Measurements from ENCODE around the gene FBXL20.
A peak's percentile ranks its signal among the peaks of the same experiment; 100 is the strongest.

FBXL20 gene

GRCh38 chr17:39246274-39246673 lies 155.2 kb downstream of the FBXL20 start:
- in situ Hi-C loops (cut with MboI; ENCODE audit: low pct_unique_long_range_greater_than_20kb, low sequenced_read_pairs, unreplicated experiment), result loop anchor here (10.0 kb wide), 1 partner anchor 149 kb away; no protein-coding TSS in a partner anchor

DNA sequence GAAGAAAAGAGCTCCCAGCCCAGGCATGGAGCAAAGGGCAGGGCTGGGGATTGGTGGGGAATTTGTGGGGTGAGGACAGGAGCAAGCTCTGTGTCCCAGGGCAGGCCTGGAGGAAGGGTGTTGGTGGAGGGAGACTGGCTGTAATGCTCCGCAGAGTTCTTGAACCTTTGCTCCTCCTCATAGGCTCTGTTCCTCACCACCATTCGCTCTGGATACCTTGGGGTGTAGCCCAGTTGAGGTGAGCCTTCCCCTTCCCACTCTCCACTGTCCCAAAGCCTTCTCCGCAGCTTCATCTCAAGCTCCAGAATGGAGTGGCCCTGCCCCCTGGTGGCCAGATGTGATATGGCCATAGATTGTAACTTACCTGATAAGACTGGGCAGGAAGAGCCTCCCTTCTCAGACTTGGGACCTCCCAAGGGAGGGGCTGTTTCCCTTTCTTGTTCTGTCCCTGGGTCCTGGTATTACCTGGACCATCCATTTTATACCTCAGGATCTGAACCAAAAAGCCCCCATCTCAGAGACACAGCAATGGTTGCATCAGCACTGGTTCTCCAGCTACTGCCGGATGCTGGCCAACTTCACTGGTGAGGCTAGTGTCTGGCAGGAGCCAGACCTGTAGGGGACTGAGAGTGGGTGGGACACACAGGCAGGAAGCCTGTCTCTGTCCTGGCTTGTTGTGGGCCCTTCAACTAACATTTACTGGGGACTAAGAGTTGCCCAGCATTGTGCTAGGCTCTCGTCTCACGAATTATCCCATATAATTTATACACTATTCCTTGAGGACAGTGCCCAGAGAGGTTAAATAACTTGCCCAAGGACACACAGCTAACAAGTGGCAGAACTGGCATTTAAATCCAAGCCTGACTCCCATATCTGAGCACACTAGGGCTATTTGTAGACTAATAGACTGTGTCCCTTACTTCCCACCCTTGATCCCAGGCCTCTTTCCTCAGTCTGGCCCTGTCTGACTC lies 156.5 kb downstream of the FBXL20 start:
- peak; percentile 81 for DNase-seq (ENCODE audit: low spot score)
- in situ Hi-C loops (cut with MboI; ENCODE audit: low pct_unique_long_range_greater_than_20kb, low sequenced_read_pairs, unreplicated experiment), result loop anchor here (10.0 kb wide), 1 partner anchor 150 kb away; no protein-coding TSS in a partner anchor
- TF ChIP-seq, protein P1, sequence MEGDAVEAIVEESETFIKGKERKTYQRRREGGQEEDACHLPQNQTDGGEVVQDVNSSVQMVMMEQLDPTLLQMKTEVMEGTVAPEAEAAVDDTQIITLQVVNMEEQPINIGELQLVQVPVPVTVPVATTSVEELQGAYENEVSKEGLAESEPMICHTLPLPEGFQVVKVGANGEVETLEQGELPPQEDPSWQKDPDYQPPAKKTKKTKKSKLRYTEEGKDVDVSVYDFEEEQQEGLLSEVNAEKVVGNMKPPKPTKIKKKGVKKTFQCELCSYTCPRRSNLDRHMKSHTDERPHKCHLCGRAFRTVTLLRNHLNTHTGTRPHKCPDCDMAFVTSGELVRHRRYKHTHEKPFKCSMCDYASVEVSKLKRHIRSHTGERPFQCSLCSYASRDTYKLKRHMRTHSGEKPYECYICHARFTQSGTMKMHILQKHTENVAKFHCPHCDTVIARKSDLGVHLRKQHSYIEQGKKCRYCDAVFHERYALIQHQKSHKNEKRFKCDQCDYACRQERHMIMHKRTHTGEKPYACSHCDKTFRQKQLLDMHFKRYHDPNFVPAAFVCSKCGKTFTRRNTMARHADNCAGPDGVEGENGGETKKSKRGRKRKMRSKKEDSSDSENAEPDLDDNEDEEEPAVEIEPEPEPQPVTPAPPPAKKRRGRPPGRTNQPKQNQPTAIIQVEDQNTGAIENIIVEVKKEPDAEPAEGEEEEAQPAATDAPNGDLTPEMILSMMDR (IDR thresholded peaks at IDR 0.05; ENCODE audit: extremely low read depth, insufficient read depth, missing control alignments), result peak; percentile 94

More at GRCh38 chr17:39246274-39246673, 155.2 kb downstream of the FBXL20 start:
- TF ChIP-seq, protein P1 (IDR thresholded peaks at IDR 0.05; ENCODE audit: extremely low read depth, insufficient read depth, missing control alignments), result no peak
- no peak for DNase-seq (ENCODE audit: low spot score)

GRCh38 chr17:39244016-39244599 lies 157.3 kb downstream of the FBXL20 start:
- in situ Hi-C loops (cut with MboI; ENCODE audit: low pct_unique_long_range_greater_than_20kb, low sequenced_read_pairs, unreplicated experiment), result loop anchor here (10.0 kb wide), 1 partner anchor 151 kb away; no protein-coding TSS in a partner anchor
- DNase-seq (ENCODE audit: low spot score), result peak; percentile 19
- TF ChIP-seq, protein P1 (IDR thresholded peaks at IDR 0.05; ENCODE audit: extremely low read depth, insufficient read depth, missing control alignments), result no peak

- in situ Hi-C loops (cut with MboI; ENCODE audit: low pct_unique_long_range_greater_than_20kb, low sequenced_read_pairs, unreplicated experiment), result loop anchor here (10.0 kb wide), 1 partner anchor 152 kb away; no protein-coding TSS in a partner anchor
- DNase-seq (ENCODE audit: low spot score), result no peak
- TF ChIP-seq, protein P1 (IDR thresholded peaks at IDR 0.05; ENCODE audit: extremely low read depth, insufficient read depth, missing control alignments), result no peak
Observed at GRCh38 chr17:39243155-39243554, 158.3 kb downstream of the FBXL20 start.

DNA sequence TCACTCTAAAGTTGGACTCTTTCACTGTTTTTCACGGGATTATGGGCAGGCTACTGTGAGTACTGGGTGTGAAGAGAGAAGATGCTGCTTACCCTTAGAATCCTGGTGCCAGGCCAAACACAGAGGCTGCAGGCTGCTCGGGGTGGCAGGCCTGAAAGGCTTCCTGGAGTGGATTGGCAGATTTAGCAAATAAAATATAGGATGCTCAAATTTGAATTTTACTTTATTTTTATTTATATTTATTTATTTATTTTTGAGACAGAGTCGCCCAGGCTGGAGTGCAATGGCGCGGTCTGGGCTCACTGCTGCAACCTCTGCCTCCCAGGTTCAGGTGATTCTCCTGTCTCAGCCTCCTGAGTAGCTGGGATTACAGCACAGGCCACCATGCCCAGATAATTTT lies 160.8 kb downstream of the FBXL20 start:
- in situ Hi-C loops (cut with MboI; ENCODE audit: low pct_unique_long_range_greater_than_20kb, low sequenced_read_pairs, unreplicated experiment), result loop anchor here (10.0 kb wide), 1 partner anchor 154 kb away; no protein-coding TSS in a partner anchor
- TF ChIP-seq, protein P1 (IDR thresholded peaks at IDR 0.05; ENCODE audit: extremely low read depth, insufficient read depth, missing control alignments), result no peak
- no peak for DNase-seq (ENCODE audit: low spot score)

DNA sequence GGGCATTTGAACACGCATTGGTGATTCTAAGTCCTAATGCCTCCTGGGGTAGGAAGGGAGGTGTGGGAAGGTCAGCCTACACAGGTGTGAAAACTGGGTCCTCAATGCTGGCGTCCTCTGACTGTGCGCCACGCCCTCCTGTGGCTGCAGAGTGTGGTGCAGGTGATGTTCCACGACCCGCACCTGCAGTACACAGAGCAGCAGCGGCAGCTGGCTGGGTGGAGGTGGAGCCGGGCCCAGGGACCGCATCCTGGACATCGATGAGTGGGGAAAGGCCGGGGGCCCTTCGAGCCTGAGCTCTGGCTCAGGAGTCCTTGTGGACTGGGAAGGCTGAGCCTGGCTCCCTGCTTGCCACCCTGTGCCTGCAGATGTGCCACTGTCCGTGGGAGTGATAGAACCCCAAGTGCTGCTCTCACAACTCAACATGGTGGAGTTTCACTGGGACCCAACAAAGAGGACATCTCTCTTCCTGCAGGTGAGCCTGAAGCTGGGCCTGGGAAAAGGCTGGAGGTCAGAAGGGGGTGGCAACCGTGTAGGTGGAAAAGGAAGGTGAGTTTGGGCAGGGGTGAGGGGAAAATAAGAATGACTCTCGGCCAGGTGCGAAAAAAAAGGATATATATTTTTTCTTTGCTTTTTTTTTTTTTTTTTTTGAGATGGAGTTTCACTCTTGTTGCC lies 161.6 kb downstream of the FBXL20 start:
- peak; percentile 74 for DNase-seq (ENCODE audit: low spot score)
- in situ Hi-C loops (cut with MboI; ENCODE audit: low pct_unique_long_range_greater_than_20kb, low sequenced_read_pairs, unreplicated experiment), result loop anchor here (10.0 kb wide), 1 partner anchor 155 kb away; no protein-coding TSS in a partner anchor
- TF ChIP-seq, protein P1 (IDR thresholded peaks at IDR 0.05; ENCODE audit: extremely low read depth, insufficient read depth, missing control alignments), result peak; percentile 83
